ENCODE measurements around the gene GPR158. TPM values are rescaled to one million over a fixed set of nuclear protein-coding genes. Genes with fewer than 3 reads are reported as not detected.
A peak's percentile ranks its signal among the peaks of the same experiment; 100 is the strongest.

Gene GPR158, protein sequence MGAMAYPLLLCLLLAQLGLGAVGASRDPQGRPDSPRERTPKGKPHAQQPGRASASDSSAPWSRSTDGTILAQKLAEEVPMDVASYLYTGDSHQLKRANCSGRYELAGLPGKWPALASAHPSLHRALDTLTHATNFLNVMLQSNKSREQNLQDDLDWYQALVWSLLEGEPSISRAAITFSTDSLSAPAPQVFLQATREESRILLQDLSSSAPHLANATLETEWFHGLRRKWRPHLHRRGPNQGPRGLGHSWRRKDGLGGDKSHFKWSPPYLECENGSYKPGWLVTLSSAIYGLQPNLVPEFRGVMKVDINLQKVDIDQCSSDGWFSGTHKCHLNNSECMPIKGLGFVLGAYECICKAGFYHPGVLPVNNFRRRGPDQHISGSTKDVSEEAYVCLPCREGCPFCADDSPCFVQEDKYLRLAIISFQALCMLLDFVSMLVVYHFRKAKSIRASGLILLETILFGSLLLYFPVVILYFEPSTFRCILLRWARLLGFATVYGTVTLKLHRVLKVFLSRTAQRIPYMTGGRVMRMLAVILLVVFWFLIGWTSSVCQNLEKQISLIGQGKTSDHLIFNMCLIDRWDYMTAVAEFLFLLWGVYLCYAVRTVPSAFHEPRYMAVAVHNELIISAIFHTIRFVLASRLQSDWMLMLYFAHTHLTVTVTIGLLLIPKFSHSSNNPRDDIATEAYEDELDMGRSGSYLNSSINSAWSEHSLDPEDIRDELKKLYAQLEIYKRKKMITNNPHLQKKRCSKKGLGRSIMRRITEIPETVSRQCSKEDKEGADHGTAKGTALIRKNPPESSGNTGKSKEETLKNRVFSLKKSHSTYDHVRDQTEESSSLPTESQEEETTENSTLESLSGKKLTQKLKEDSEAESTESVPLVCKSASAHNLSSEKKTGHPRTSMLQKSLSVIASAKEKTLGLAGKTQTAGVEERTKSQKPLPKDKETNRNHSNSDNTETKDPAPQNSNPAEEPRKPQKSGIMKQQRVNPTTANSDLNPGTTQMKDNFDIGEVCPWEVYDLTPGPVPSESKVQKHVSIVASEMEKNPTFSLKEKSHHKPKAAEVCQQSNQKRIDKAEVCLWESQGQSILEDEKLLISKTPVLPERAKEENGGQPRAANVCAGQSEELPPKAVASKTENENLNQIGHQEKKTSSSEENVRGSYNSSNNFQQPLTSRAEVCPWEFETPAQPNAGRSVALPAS (N-terminal part only)
- 7.3 to 7.9 TPM (median 7.5 TPM) in 3 replicates for total RNA-seq

DNA sequence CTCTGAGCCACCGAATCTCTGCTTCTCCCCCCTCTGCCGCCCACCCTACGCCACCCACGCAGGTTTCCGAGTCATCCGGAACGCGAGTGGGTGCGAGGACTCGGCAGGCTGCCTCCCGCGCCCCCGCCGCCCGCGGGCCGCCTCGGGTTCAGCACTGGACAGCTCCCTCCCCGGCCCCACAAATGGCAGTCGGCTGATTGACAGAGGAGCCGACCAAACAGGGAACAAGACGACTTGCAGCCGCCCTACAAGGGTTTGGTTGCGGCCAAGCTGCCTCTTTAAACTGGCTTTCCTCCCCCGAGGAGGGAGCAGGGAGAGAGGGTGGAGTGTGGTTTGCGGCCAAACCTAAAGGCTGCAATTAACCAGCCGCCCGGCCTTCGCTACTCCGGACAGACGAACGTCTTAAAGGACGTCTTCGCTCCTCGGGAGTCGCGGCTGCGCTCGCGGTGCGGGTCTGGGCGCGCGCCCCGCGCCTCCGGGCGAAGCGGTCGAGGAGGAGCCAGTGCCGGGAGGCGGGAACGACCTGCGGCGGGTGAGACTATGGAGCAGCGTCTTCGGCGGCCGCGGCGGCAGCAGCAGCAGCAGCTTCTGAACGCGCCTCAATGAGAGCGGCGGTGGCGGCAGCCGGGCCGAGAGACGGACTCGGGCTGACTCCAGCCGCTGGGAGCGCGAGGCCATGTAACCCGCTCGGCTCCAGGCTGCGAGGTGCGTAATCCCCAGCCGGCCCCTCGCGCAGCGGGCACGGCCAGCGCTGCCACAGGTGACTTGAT lies at the start of gene GPR158:
Gene GPR158, plus strand, starts transcription at position 541 of the 770 bp plus-strand sequence. CDS start 420 bp downstream, outside the sequence.
- Mint-ChIP-seq H3K27me3 (ENCODE audit: low read depth) (peaks cover 84% of the 10 kb centered on the region), H3K4me1 (peaks cover 29% of the 10 kb centered on the region), H3K4me3 (peak within 1 kb of the TSS; percentile 86), H3K9me3 (no peaks in the 10 kb centered on the region), H3K36me3 (no peaks in the 10 kb centered on the region), H3K27ac (peak within 1 kb of the TSS; percentile 75)
- no peak for TF ChIP-seq CTCF (IDR thresholded peaks at IDR 0.05; ENCODE audit: unreplicated experiment)
- DNase-seq (ENCODE audit: low spot score in 2 of 2, unreplicated experiment in 2 of 2): peak; percentile 90 to 96

- Mint-ChIP-seq H3K27me3 (ENCODE audit: low read depth) (peaks cover 16% of the 10 kb centered on the region), H3K36me3 (no peaks in the 10 kb centered on the region), H3K9me3 (peaks cover 17% of the 10 kb centered on the region), H3K4me3 (no peak overlapping the region), H3K27ac (no peak overlapping the region), H3K4me1 (no peaks in the 10 kb centered on the region)
- TF ChIP-seq CTCF (IDR thresholded peaks at IDR 0.05; ENCODE audit: unreplicated experiment): no peak
- DNase-seq (ENCODE audit: low spot score in 2 of 2, unreplicated experiment in 2 of 2): no peak
Observed at GRCh38 chr10:25125201-25125611, 49.6 kb upstream of the GPR158 start.

GRCh38 chr10:25129592-25129991 lies 45.2 kb upstream of the GPR158 start:
- no peak overlapping the region for H3K4me3 Mint-ChIP-seq
- no peak for TF ChIP-seq CTCF (IDR thresholded peaks at IDR 0.05; ENCODE audit: unreplicated experiment)
- no peaks in the 10 kb centered on the region for H3K4me1 Mint-ChIP-seq
- H3K27ac Mint-ChIP-seq: no peak overlapping the region
- peaks cover 19% of the 10 kb centered on the region for H3K27me3 Mint-ChIP-seq (ENCODE audit: low read depth)
- no peak for DNase-seq (ENCODE audit: low spot score in 2 of 2, unreplicated experiment in 2 of 2)
- peaks cover 9% of the 10 kb centered on the region for H3K9me3 Mint-ChIP-seq
- H3K36me3 Mint-ChIP-seq: peaks cover 2% of the 10 kb centered on the region

GRCh38 chr10:25130906-25131305 lies 43.9 kb upstream of the GPR158 start:
- no peak overlapping the region for H3K27ac Mint-ChIP-seq
- peaks cover 18% of the 10 kb centered on the region for H3K9me3 Mint-ChIP-seq
- peaks cover 21% of the 10 kb centered on the region for H3K27me3 Mint-ChIP-seq (ENCODE audit: low read depth)
- DNase-seq (ENCODE audit: low spot score in 2 of 2, unreplicated experiment in 2 of 2): no peak
- TF ChIP-seq CTCF (IDR thresholded peaks at IDR 0.05; ENCODE audit: unreplicated experiment): no peak
- no peak overlapping the region for H3K4me3 Mint-ChIP-seq
- peaks cover 2% of the 10 kb centered on the region for H3K36me3 Mint-ChIP-seq
- H3K4me1 Mint-ChIP-seq: no peaks in the 10 kb centered on the region
